Activated effector memory CD4-positive, alpha-beta T cell treated with anti-CD3 and anti-CD28 coated beads, Interleukin-2, amount 50 U/mL, for 16 hours (primary cell): Measurements from ENCODE around the gene PGP.
A peak's percentile ranks its signal among the peaks of the same experiment; 100 is the strongest.

Source experiments
- DNase-seq: peaks from one replicate; pipeline ENCODE4 v3.0.0-alpha.2; 2020

PGP gene

GRCh38 chr16:2197765-2198164 lies 16.9 kb downstream of the PGP start:
- DNase-seq, result no peak

GRCh38 chr16:2196981-2197511 lies 17.6 kb downstream of the PGP start:
- no peak for DNase-seq

GRCh38 chr16:2196162-2196980 lies 18.3 kb downstream of the PGP start, which contains the start of gene CASKIN1:
Gene CASKIN1, minus strand, starts transcription at chr16:2196605. Its CDS starts 173 bp downstream, at chr16:2196432.
- no peak for DNase-seq

GRCh38 chr16:2195322-2196161 lies 19.1 kb downstream of the PGP start:
- no peak for DNase-seq

- DNase-seq, result peak; percentile 81
Observed at GRCh38 chr16:2194852-2195321, 19.8 kb downstream of the PGP start.

- DNase-seq, result no peak
Observed at GRCh38 chr16:2194166-2194834, 20.3 kb downstream of the PGP start.

GRCh38 chr16:2191446-2191706 lies 23.3 kb downstream of the PGP start:
- no peak for DNase-seq

GRCh38 chr16:2190659-2191445 lies 23.8 kb downstream of the PGP start:
- no peak for DNase-seq

- DNase-seq, result no peak
Observed at GRCh38 chr16:2190002-2190658, 24.5 kb downstream of the PGP start.

GRCh38 chr16:2189252-2189893 lies 25.3 kb downstream of the PGP start:
- DNase-seq, result no peak

GRCh38 chr16:2188395-2188794 lies 26.2 kb downstream of the PGP start:
- no peak for DNase-seq

- DNase-seq, result no peak
Observed at GRCh38 chr16:2187212-2187611, 27.4 kb downstream of the PGP start.

- no peak for DNase-seq
Observed at GRCh38 chr16:2186505-2186904, 28.1 kb downstream of the PGP start.

- DNase-seq, result no peak
Observed at GRCh38 chr16:2186064-2186463, 28.6 kb downstream of the PGP start.

GRCh38 chr16:2184962-2185361 lies 29.7 kb downstream of the PGP start:
- no peak for DNase-seq

- no peak for DNase-seq
Observed at GRCh38 chr16:2184346-2184745, 30.3 kb downstream of the PGP start.

- no peak for DNase-seq
Observed at GRCh38 chr16:2183671-2184070, 31.0 kb downstream of the PGP start.

GRCh38 chr16:2181952-2182351 lies 32.7 kb downstream of the PGP start:
- no peak for DNase-seq

- DNase-seq, result no peak
Observed at GRCh38 chr16:2180962-2181923, 33.4 kb downstream of the PGP start.

GRCh38 chr16:2180461-2180860 lies 34.2 kb downstream of the PGP start:
- no peak for DNase-seq
